Measurements from ENCODE around the gene GALNT2. TPM values are rescaled to one million over a fixed set of nuclear protein-coding genes. Genes with fewer than 3 reads are reported as not detected.

Gene GALNT2
- total and polyA plus RNA-seq, 8 donors = 18.3 to 118 (median 57.3) TPM

DNA sequence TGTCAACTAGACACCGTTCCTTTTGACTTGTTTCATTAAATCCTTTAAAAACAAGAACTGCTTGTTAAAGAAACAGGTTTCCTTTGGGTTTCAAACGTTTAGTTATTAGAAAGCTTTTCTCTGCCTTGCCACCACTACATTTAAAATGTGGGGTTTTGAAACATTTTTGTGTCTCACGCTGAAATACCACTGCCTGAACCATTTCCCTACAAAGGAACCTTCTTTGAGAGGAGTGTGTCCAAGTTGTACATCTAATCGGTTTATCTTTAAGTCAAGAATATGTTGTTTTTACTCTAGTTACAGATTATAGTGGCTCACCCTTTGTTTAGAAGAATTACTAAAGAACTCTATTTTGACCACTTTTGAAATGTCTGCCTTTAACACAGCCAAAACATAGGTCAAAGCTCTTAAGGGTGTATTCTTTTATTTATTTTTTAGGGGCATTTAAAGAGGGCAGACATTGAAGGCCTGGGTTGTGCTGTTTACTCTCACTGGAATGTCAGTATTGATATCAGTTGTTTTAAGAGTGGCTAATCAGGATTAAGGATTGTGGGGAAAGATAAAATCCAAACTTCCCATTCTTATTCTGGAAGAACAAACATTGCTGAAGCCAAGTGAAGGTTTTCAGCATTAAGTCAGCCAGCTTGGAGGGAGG lies 143.4 kb downstream of the GALNT2 start:
- no peak for FAIRE-seq
- no peaks in the 10 kb centered on the region for H3K36me3 ChIP-seq
- no peak for DNase-seq
- peak in 1 of 4 donors; percentile 3 for ATAC-seq
- H3K9me3 ChIP-seq = no peaks in the 10 kb centered on the region
- TF ChIP-seq, protein P1, sequence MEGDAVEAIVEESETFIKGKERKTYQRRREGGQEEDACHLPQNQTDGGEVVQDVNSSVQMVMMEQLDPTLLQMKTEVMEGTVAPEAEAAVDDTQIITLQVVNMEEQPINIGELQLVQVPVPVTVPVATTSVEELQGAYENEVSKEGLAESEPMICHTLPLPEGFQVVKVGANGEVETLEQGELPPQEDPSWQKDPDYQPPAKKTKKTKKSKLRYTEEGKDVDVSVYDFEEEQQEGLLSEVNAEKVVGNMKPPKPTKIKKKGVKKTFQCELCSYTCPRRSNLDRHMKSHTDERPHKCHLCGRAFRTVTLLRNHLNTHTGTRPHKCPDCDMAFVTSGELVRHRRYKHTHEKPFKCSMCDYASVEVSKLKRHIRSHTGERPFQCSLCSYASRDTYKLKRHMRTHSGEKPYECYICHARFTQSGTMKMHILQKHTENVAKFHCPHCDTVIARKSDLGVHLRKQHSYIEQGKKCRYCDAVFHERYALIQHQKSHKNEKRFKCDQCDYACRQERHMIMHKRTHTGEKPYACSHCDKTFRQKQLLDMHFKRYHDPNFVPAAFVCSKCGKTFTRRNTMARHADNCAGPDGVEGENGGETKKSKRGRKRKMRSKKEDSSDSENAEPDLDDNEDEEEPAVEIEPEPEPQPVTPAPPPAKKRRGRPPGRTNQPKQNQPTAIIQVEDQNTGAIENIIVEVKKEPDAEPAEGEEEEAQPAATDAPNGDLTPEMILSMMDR (IDR thresholded peaks at IDR 0.05) = no peak
- peak overlapping the region in 2 of 4 donors; percentile 4 to 34 for H3K27ac ChIP-seq
- H3K4me1 ChIP-seq = peaks cover 29 to 49% (median 30%) of the 10 kb centered on the region in 3 donors
- H3K27me3 ChIP-seq = no peaks in the 10 kb centered on the region
- no peak overlapping the region for H3K4me3 ChIP-seq
- WGBS, 2 donors = 37 to 47% methylated on average over 4 of the region's 4 CpGs
- intact Hi-C loops (cut with DNase I) = loop anchor here in 1 of 3 donors (10.0 kb wide), 1 partner anchor 426 kb away; no protein-coding TSS in a partner anchor

DNA sequence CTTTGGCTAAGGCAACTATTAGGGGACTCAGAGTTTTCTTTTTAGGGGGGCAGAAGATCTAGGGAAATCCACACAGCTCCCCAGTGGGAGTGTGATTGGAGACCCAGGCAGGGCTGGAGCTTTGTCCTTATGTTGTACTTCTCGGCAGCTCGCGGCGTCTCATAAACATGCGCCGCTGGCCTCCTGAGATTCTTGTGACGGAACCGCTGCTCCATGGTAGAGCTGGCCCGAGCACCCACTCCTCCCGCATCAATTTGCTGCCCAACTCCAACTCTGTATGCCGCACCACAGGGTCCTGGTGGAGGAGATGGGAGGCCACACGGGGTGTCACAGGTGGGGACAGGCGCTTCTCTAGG lies 143.9 kb downstream of the GALNT2 start:
- Histone ChIP-seq H3K9me3 (no peaks in the 10 kb centered on the region), H3K4me3 (no peak overlapping the region), H3K4me1 (peaks cover 27 to 52% (median 28%) of the 10 kb centered on the region in 3 donors), H3K27ac (peak overlapping the region in 1 of 4 donors; percentile 34), H3K27me3 (no peaks in the 10 kb centered on the region), H3K36me3 (no peaks in the 10 kb centered on the region)
- intact Hi-C loops (cut with DNase I) = loop anchor here in 1 of 3 donors (10.0 kb wide), 1 partner anchor 426 kb away; no protein-coding TSS in a partner anchor
- FAIRE-seq (no peak), DNase-seq (peak in 1 of 6 donors; percentile 21), ATAC-seq (peak in 1 of 4 donors; percentile 1)
- 85 to 94% methylated on average over 13 of the region's 13 CpGs for WGBS, 2 donors
- TF ChIP-seq, protein P1 (IDR thresholded peaks at IDR 0.05) = no peak

- 78 to 81% methylated on average over 8 of the region's 8 CpGs for WGBS, 2 donors
- H3K27ac ChIP-seq = peak overlapping the region in 2 of 4 donors; percentile 14 to 44
These were observed 144.6 kb downstream of the GALNT2 start for GRCh38 chr1:230211436-230212145.

DNA sequence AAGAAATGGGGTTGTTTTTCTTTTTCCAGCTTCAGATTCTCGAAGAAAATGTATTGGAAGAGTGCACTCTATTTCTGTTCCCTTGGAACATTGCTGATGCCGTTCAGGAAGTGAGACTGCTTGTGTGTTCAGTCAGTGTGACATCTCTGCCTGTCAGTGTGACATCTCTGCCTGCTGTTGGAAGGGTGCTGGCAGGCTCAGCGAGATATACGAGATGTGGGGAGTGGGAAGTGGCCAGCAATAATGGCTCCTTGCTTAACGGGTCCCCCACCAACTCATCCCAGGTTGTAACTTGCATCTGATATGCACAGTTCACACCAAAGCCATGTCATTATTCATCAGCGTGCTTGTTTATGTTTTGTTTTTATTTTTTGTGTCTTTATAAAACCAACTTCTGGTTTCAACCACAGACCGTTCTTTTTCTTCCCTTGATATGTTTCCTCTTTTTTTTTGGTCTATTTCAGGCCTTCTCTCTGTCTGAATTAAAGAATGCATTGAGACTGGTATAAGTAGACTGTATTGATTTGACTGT lies 145.4 kb downstream of the GALNT2 start:
- H3K27me3 ChIP-seq = no peaks in the 10 kb centered on the region
- peak in 1 of 6 donors; percentile 20 for DNase-seq
- intact Hi-C loops (cut with DNase I) = loop anchor here in 1 of 3 donors (10.0 kb wide), 1 partner anchor 428 kb away; no protein-coding TSS in a partner anchor
- H3K4me3 ChIP-seq = no peak overlapping the region
- TF ChIP-seq, protein P1 (IDR thresholded peaks at IDR 0.05) = no peak
- H3K36me3 ChIP-seq = no peaks in the 10 kb centered on the region
- FAIRE-seq = no peak
- peak overlapping the region in 2 of 4 donors; percentile 14 to 44 for H3K27ac ChIP-seq
- H3K4me1 ChIP-seq = peaks cover 22 to 55% (median 29%) of the 10 kb centered on the region in 3 donors
- 69 to 73% methylated on average over 7 of the region's 7 CpGs for WGBS, 2 donors
- peak in 2 of 4 donors; percentile 10 to 13 for ATAC-seq
- no peaks in the 10 kb centered on the region for H3K9me3 ChIP-seq

More at GRCh38 chr1:230211436-230212145, 144.6 kb downstream of the GALNT2 start:
- TF ChIP-seq, protein P1 (IDR thresholded peaks at IDR 0.05) = no peak
- peaks cover 22 to 50% (median 29%) of the 10 kb centered on the region in 3 donors for H3K4me1 ChIP-seq
- no peaks in the 10 kb centered on the region for H3K36me3 ChIP-seq
- DNase-seq (peak in 1 of 6 donors; percentile 6), ATAC-seq (no peak), FAIRE-seq (no peak)
- no peaks in the 10 kb centered on the region for H3K9me3 ChIP-seq
- H3K27me3 ChIP-seq = no peaks in the 10 kb centered on the region
- intact Hi-C loops (cut with DNase I) = loop anchor here in 1 of 3 donors (10.0 kb wide), 1 partner anchor 427 kb away; no protein-coding TSS in a partner anchor
- H3K4me3 ChIP-seq = no peak overlapping the region

Measured in pancreas (tissue), 10 donors.